Measurements from ENCODE around the gene CFAP52.
"Not testable (repeated sequence)": the region's sequence is repeated elsewhere in the genome, so short reads cannot be mapped to it uniquely, and the experiment has no call there.

CFAP52 gene

DNA sequence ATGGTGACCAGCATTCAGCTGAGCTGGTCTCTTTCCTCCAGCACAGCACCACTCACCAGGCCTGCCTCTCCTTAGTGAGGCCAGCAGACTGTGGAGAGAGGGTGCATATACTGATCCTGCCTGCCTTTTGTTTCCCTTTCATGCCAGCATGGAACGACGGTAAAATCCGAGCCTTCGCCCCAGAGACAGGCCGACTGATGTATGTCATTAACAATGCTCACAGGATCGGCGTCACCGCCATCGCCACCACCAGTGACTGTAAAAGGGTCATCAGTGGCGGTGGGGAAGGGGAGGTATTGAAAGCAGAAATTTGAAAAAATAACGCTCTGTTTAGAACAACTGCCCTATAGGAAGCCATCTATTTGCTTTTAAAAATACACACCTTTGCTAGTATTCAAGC is 56.3 kb downstream of the CFAP52 start:
- Histone ChIP-seq H3K9me3 (ENCODE audit: control insufficient read depth, low read length) (no peaks in the 10 kb centered on the region), H3K36me3 (ENCODE audit: control insufficient read depth, insufficient read depth, low read length) (no peaks in the 10 kb centered on the region), H3K4me3 (ENCODE audit: low read length) (no peak overlapping the region), H3K27me3 (ENCODE audit: control insufficient read depth, insufficient read depth, low read length) (no peaks in the 10 kb centered on the region), H3K9ac (ENCODE audit: low read length) (no peak overlapping the region), H3K4me1 (ENCODE audit: control insufficient read depth, insufficient read depth, low read length) (no peaks in the 10 kb centered on the region)

DNA sequence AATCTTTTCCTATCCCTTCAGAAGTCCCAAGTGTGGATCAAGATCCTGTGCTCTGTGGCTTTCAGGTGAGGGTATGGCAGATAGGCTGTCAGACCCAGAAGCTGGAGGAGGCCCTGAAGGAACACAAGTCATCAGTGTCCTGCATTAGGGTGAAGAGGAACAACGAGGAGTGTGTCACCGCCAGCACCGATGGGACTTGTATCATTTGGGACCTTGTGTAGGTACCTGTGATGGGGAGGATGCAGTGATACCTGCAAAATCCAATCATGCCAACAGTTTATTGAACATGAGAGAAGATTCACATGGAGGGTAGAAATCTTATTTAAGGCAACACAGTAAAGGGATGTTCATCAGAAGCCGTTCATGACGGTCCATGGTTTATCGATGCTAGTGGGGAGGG is 58.9 kb downstream of the CFAP52 start:
- Histone ChIP-seq H3K36me3 (ENCODE audit: control insufficient read depth, insufficient read depth, low read length) (no peaks in the 10 kb centered on the region), H3K9me3 (ENCODE audit: control insufficient read depth, low read length) (no peaks in the 10 kb centered on the region), H3K9ac (ENCODE audit: low read length) (no peak overlapping the region), H3K4me1 (ENCODE audit: control insufficient read depth, insufficient read depth, low read length) (no peaks in the 10 kb centered on the region), H3K27me3 (ENCODE audit: control insufficient read depth, insufficient read depth, low read length) (no peaks in the 10 kb centered on the region), H3K4me3 (ENCODE audit: low read length) (no peak overlapping the region)

DNA sequence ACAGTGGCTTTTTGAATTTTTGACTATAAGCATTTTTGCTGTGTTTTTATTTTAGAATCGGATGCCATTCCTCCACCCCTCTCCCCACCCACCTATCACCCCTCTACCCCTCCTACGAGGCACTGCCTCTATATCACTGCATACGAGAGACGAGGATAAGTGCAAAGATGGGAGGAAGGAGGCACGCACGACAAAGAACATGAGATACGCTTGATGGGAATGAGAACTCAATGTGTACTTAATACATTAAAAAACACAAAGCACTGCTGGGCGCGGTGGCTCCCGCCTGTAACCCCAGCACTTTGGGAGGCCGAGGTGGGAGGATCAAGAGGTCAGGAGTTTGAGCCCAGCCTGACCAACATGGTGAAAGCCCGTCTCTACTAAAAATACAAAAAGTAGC is 60.1 kb downstream of the CFAP52 start:
- no peaks in the 10 kb centered on the region for H3K4me1 ChIP-seq (ENCODE audit: control insufficient read depth, insufficient read depth, low read length)

DNA sequence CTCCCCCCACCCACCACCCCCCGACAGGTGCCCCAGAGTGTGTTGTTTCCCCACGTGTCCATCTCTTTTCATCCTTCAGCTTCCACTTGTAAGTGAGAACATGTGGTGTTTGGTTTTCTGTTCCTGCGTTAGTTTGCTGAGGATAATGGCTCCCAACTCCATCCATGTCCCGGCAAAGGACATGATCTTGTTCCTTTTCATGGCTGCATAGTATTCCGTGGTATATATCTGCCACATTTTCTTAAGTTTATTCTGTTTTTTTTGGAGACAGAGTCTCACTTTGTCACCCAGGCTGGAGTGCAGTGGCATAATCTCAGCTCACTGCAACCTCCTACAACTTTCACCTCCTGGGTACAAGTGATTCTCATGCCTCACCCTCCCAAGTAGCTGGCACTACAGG is 63.9 kb downstream of the CFAP52 start:
- H3K9me3 ChIP-seq (ENCODE audit: control insufficient read depth, low read length); H3K27me3 ChIP-seq (ENCODE audit: control insufficient read depth, insufficient read depth, low read length); H3K36me3 ChIP-seq (ENCODE audit: control insufficient read depth, insufficient read depth, low read length): not testable (repeated sequence)

More for the DNA sequence above, 60.1 kb downstream of the CFAP52 start:
- Histone ChIP-seq H3K9ac (ENCODE audit: low read length) (no peak overlapping the region), H3K4me3 (ENCODE audit: low read length) (no peak overlapping the region), H3K27me3 (ENCODE audit: control insufficient read depth, insufficient read depth, low read length) (no peaks in the 10 kb centered on the region), H3K9me3 (ENCODE audit: control insufficient read depth, low read length) (no peaks in the 10 kb centered on the region), H3K36me3 (ENCODE audit: control insufficient read depth, insufficient read depth, low read length) (no peaks in the 10 kb centered on the region)

DNA sequence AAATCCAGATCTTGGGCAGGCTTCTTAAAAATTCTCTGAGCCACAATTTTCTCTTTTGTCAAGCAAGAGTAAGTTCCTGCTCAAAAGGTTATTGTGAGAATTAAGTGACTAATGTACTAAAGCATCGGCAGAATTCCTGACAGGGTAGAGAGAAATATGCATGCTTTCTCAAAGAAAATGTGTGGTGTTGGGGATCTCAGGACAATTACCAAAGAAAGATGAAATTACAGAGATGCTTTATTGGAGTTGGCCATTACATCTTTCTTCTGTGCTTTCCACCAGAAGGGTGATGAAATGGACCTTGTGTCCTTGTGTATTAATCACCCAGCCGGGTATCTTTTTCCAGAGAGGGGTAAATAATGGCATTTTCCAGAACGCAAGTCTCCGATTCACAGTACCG is 67.2 kb downstream of the CFAP52 start:
- Histone ChIP-seq H3K9me3 (ENCODE audit: control insufficient read depth, low read length) (no peaks in the 10 kb centered on the region), H3K9ac (ENCODE audit: low read length) (no peak overlapping the region), H3K36me3 (ENCODE audit: control insufficient read depth, insufficient read depth, low read length) (no peaks in the 10 kb centered on the region), H3K4me1 (ENCODE audit: control insufficient read depth, insufficient read depth, low read length) (peaks cover 16% of the 10 kb centered on the region), H3K27me3 (ENCODE audit: control insufficient read depth, insufficient read depth, low read length) (peaks cover 16% of the 10 kb centered on the region), H3K4me3 (ENCODE audit: low read length) (no peak overlapping the region)

More for the DNA sequence above, 63.9 kb downstream of the CFAP52 start:
- not testable (repeated sequence) for H3K9ac ChIP-seq (ENCODE audit: low read length); H3K4me3 ChIP-seq (ENCODE audit: low read length); H3K4me1 ChIP-seq (ENCODE audit: control insufficient read depth, insufficient read depth, low read length)

DNA sequence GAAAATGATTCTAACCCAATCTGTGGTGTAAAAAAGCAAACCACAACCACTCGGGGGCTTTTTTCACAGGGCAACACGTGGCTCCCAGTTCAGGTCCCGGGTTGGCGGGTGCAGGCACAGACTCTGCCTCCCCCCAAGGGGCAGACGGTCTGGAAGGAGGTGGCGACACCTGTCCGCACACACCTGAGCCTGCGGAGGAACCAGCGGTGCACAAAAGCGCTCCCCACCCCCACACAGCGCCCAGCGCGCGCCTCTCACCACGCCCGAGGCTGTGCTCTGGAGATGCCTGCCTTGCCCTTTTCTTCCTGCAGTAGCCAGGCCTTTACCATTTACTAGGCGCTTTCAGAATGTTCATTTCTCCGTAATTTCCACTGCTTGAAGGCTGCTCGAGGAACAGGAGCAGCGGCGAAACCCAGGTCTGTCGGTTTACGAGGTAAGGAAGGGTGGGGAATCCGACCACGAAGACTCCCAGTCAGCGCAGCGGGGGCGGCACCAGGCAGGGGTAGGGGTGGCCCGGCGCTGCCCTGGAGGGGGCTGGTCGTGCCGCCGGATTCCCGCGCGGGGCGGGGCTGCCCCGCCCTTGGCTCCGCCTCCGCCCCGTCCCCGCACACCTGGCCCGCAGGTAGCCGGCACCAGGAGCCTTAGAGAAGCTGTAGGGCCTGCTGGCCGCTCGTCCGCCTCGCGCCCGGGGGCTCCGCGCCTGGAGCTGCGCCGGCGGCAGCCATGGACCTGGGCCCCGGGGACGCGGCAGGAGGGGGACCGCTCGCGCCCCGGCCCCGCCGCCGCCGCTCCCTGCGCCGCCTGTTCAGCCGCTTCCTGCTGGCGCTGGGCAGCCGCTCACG is 68.7 kb downstream of the CFAP52 start, which contains the start of gene USP43:
TSS of gene USP43 (plus strand) at position 608 of the 842 bp plus-strand sequence. CDS start at position 724, 116 bp downstream.
- peaks cover 17% of the 10 kb centered on the region for H3K4me1 ChIP-seq (ENCODE audit: control insufficient read depth, insufficient read depth, low read length)
- H3K27me3 ChIP-seq (ENCODE audit: control insufficient read depth, insufficient read depth, low read length): peaks cover 16% of the 10 kb centered on the region
- H3K36me3 ChIP-seq (ENCODE audit: control insufficient read depth, insufficient read depth, low read length): no peaks in the 10 kb centered on the region
- H3K4me3 ChIP-seq (ENCODE audit: low read length): peak within 1 kb of the TSS; percentile 44
- H3K9ac ChIP-seq (ENCODE audit: low read length): peak within 1 kb of the TSS; percentile 77
- no peaks in the 10 kb centered on the region for H3K9me3 ChIP-seq (ENCODE audit: control insufficient read depth, low read length)

- Histone ChIP-seq H3K27me3 (ENCODE audit: control insufficient read depth, insufficient read depth, low read length) (peaks cover 16% of the 10 kb centered on the region), H3K36me3 (ENCODE audit: control insufficient read depth, insufficient read depth, low read length) (no peaks in the 10 kb centered on the region), H3K9ac (ENCODE audit: low read length) (peak overlapping the region; percentile 77), H3K9me3 (ENCODE audit: control insufficient read depth, low read length) (no peaks in the 10 kb centered on the region), H3K4me1 (ENCODE audit: control insufficient read depth, insufficient read depth, low read length) (peaks cover 17% of the 10 kb centered on the region), H3K4me3 (ENCODE audit: low read length) (peak overlapping the region; percentile 44)
Measured at GRCh38 chr17:9645851-9646545, 69.6 kb downstream of the CFAP52 start.

DNA sequence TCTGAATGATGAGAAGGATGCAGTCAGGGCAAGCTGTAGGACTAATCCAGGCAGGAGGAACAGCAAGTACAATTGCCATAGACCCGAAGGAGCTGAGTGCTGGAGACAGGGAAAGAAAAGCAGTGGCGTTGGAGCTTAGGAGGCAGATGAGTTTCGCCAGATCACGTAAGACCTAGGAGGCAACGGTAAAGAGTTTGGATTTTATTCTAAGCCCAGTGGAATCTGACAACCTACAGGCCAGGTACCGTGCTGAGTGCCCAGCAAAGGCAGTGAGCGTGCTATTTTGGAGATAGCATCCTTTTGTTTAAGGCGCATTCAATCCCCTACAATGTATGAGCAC is 70.1 kb downstream of the CFAP52 start:
- peaks cover 16% of the 10 kb centered on the region for H3K27me3 ChIP-seq (ENCODE audit: control insufficient read depth, insufficient read depth, low read length)
- H3K9ac ChIP-seq (ENCODE audit: low read length): peak overlapping the region; percentile 77
- peaks cover 17% of the 10 kb centered on the region for H3K4me1 ChIP-seq (ENCODE audit: control insufficient read depth, insufficient read depth, low read length)
- peak overlapping the region; percentile 44 for H3K4me3 ChIP-seq (ENCODE audit: low read length)
- H3K36me3 ChIP-seq (ENCODE audit: control insufficient read depth, insufficient read depth, low read length): no peaks in the 10 kb centered on the region
- H3K9me3 ChIP-seq (ENCODE audit: control insufficient read depth, low read length): no peaks in the 10 kb centered on the region

DNA sequence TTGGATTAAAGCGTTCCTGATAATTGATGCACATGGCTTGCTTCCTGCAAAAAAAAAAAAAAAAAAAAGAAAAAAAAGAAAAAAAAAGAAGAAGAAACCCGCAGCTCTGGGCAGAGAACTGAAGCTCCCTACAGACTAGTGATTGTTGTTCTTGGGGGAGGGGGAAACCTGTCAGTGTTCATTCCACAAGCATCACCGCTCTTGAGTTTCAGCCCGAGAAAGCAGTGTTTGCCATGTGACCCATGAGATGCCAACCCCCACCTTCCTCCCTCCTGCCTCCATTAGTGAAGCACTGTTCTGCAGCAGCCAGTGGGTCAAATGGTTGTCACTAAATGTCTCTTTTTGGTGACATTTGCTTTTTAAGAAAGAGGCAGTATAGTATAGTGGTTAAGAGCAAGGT is 70.6 kb downstream of the CFAP52 start:
- H3K4me3 ChIP-seq (ENCODE audit: low read length): no peak overlapping the region
- H3K9me3 ChIP-seq (ENCODE audit: control insufficient read depth, low read length): no peaks in the 10 kb centered on the region
- peaks cover 17% of the 10 kb centered on the region for H3K4me1 ChIP-seq (ENCODE audit: control insufficient read depth, insufficient read depth, low read length)
- H3K36me3 ChIP-seq (ENCODE audit: control insufficient read depth, insufficient read depth, low read length): no peaks in the 10 kb centered on the region
- H3K9ac ChIP-seq (ENCODE audit: low read length): no peak overlapping the region
- peaks cover 16% of the 10 kb centered on the region for H3K27me3 ChIP-seq (ENCODE audit: control insufficient read depth, insufficient read depth, low read length)

- no peak overlapping the region for H3K9ac ChIP-seq (ENCODE audit: low read length)
- H3K27me3 ChIP-seq (ENCODE audit: control insufficient read depth, insufficient read depth, low read length): peaks cover 16% of the 10 kb centered on the region
- H3K36me3 ChIP-seq (ENCODE audit: control insufficient read depth, insufficient read depth, low read length): no peaks in the 10 kb centered on the region
- peaks cover 17% of the 10 kb centered on the region for H3K4me1 ChIP-seq (ENCODE audit: control insufficient read depth, insufficient read depth, low read length)
- no peaks in the 10 kb centered on the region for H3K9me3 ChIP-seq (ENCODE audit: control insufficient read depth, low read length)
- no peak overlapping the region for H3K4me3 ChIP-seq (ENCODE audit: low read length)
Measured at GRCh38 chr17:9648521-9649110, 72.2 kb downstream of the CFAP52 start.

- no peak overlapping the region for H3K9ac ChIP-seq (ENCODE audit: low read length)
- no peak overlapping the region for H3K4me3 ChIP-seq (ENCODE audit: low read length)
- H3K36me3 ChIP-seq (ENCODE audit: control insufficient read depth, insufficient read depth, low read length): no peaks in the 10 kb centered on the region
- H3K27me3 ChIP-seq (ENCODE audit: control insufficient read depth, insufficient read depth, low read length): no peaks in the 10 kb centered on the region
- no peaks in the 10 kb centered on the region for H3K4me1 ChIP-seq (ENCODE audit: control insufficient read depth, insufficient read depth, low read length)
- no peaks in the 10 kb centered on the region for H3K9me3 ChIP-seq (ENCODE audit: control insufficient read depth, low read length)
Measured at GRCh38 chr17:9658593-9659211, 82.3 kb downstream of the CFAP52 start.

GRCh38 chr17:9661027-9661426 is 84.6 kb downstream of the CFAP52 start:
- H3K4me3 ChIP-seq (ENCODE audit: low read length): no peak overlapping the region
- H3K36me3 ChIP-seq (ENCODE audit: control insufficient read depth, insufficient read depth, low read length): no peaks in the 10 kb centered on the region
- H3K4me1 ChIP-seq (ENCODE audit: control insufficient read depth, insufficient read depth, low read length): no peaks in the 10 kb centered on the region
- no peaks in the 10 kb centered on the region for H3K27me3 ChIP-seq (ENCODE audit: control insufficient read depth, insufficient read depth, low read length)
- no peak overlapping the region for H3K9ac ChIP-seq (ENCODE audit: low read length)
- H3K9me3 ChIP-seq (ENCODE audit: control insufficient read depth, low read length): no peaks in the 10 kb centered on the region

Data from mucosa of stomach (tissue), 1 donor.